K562 (cell line): ENCODE data around the gene CPPED1. TPM values are rescaled to one million over a fixed set of nuclear protein-coding genes. Genes with fewer than 3 reads are reported as not detected.
A peak's percentile ranks its signal among the peaks of the same experiment; 100 is the strongest.

Source experiments
- ATAC-seq: fragments of 200-7000 bp; cut with Tn5 transposase; 3 replicates; pipeline ENCODE4 v1.9.1; 2020; ENCODE audit warnings: moderate library complexity
- BruUV-seq: library from RNA; stranded (reverse); fragments of 400-500 nt; replicated peaks from 2 replicates; lab custom pipeline; 2021; lab: Mats Ljungman, UMichigan
- CTCF ChIA-PET: fragments of 300-600 bp; formaldehyde crosslinking; extraction: SDS; loops from one replicate; lab custom pipeline; 2021; ENCODE audit warnings: low intra/inter-chr PET ratio; lab: Yijun Ruan, JAX
- POLR2A ChIA-PET: fragments of 300-600, 350-650 bp; sonication (Branson Sonifier 250); formaldehyde crosslinking; extraction: SDS; loops from one replicate; lab custom pipeline; 2021; ENCODE audit warnings: antibody characterized with exemption, inconsistent platforms; lab: Yijun Ruan, JAX
- DNase-seq, 4 experiments: peaks; one replicate each; pipeline versions ENCODE4 v3.0.0 to v3.0.0-alpha.2; 2011 to 2018; ENCODE audit warnings: low spot score in 3 of 4, mixed read lengths in 3 of 4; ENCODE audit errors: extremely low read depth in 1 of 4
- FAIRE-seq: peaks from 2 replicates; lab custom pipeline; 2011; peaks lifted over from hg19 to GRCh38; lab: Jason Lieb, UNC
- H2AFZ ChIP-seq: 2 replicates; pipeline ENCODE4 v1.6.0; 2011; ENCODE audit warnings: low read depth, low read length, control low read depth, inconsistent platforms
- H3K27ac ChIP-seq: fragments of 200-600 bp; 3 replicates; pipeline ENCODE4 v1.8.0; 2011; ENCODE audit warnings: low read depth, mild to moderate bottlenecking, control low read depth, inconsistent platforms, low read length, moderate library complexity, mixed read lengths; ENCODE audit errors: extremely low read depth
- H3K27me3 ChIP-seq, 2 experiments: fragments of 300-600 bp in 1 of 2; 2 replicates in 1 of 2; 3 replicates in 1 of 2; pipeline versions ENCODE4 v1.6.0 to v1.8.0; 2011; ENCODE audit warnings: inconsistent platforms in 2 of 2, low read length in 2 of 2, mild to moderate bottlenecking in 1 of 2, mixed read lengths in 1 of 2, moderate library complexity in 1 of 2; ENCODE audit not compliant: control insufficient read depth in 2 of 2, insufficient read depth in 2 of 2
- H3K36me3 ChIP-seq: fragments of 300-600 bp; 3 replicates; pipeline ENCODE4 v1.8.0; 2011; ENCODE audit warnings: mild to moderate bottlenecking, low read length, inconsistent platforms; ENCODE audit not compliant: control insufficient read depth, insufficient read depth
- H3K4me1 ChIP-seq, 2 experiments: fragments of 200-600 bp in 1 of 2; replicated peaks in 1 of 2; 2 replicates in 1 of 2; 3 replicates in 1 of 2; pipeline versions ENCODE4 v1.5.1 to v1.8.0; 2011; ENCODE audit warnings: inconsistent platforms in 2 of 2, low read length in 2 of 2, mild to moderate bottlenecking in 1 of 2, mixed read lengths in 1 of 2, moderate library complexity in 1 of 2; ENCODE audit not compliant: control insufficient read depth in 2 of 2, insufficient read depth in 2 of 2
- H3K4me2 ChIP-seq: 2 replicates; pipeline ENCODE4 v1.6.1; 2011; ENCODE audit warnings: low read length, control low read depth, inconsistent platforms, mixed read lengths; ENCODE audit not compliant: insufficient read depth
- H3K4me3 ChIP-seq: fragments of 200-600 bp; sonication (generic), shearing (Covaris generic); 2 replicates; pipeline ENCODE4 v1.5.1; 2016; ENCODE audit warnings: control low read depth, inconsistent platforms
- H3K79me2 ChIP-seq: fragments of 200-600 bp; 3 replicates; pipeline ENCODE4 v1.8.0; 2011; ENCODE audit warnings: low read length, inconsistent platforms; ENCODE audit not compliant: control insufficient read depth, insufficient read depth
- H3K9ac ChIP-seq, 2 experiments: 2 replicates each; pipeline versions ENCODE4 v1.6.0 to v1.6.1; 2011; ENCODE audit warnings: low read depth in 2 of 2, low read length in 2 of 2, control low read depth in 1 of 2, inconsistent platforms in 1 of 2, mild to moderate bottlenecking in 1 of 2, mixed read lengths in 1 of 2; ENCODE audit not compliant: insufficient read depth in 1 of 2
- H3K9me1 ChIP-seq: one replicate; pipeline ENCODE4 v1.6.0; 2011; ENCODE audit warnings: inconsistent platforms, mild to moderate bottlenecking, low read length, moderate library complexity; ENCODE audit not compliant: control insufficient read depth, insufficient read depth
- H3K9me3 ChIP-seq: replicated peaks from 2 replicates; pipeline ENCODE4 v1.5.1; 2011; ENCODE audit warnings: low read depth, low read length, inconsistent platforms; ENCODE audit not compliant: control insufficient read depth, insufficient read depth
- H4K20me1 ChIP-seq: replicated peaks from 2 replicates; pipeline ENCODE4 v1.6.1; 2011; ENCODE audit warnings: low read length, inconsistent platforms, mixed read lengths; ENCODE audit not compliant: control insufficient read depth, insufficient read depth
- ADNP ChIP-seq: fragments of 200-800 bp; sonication (Bioruptor generic); IDR thresholded peaks from 2 replicates; pipeline ENCODE4 v1.6.1; 2016; ENCODE audit warnings: missing genetic modification characterization, missing compliant biosample characterization
- BCOR ChIP-seq: fragments of 450-650 bp; IDR thresholded peaks from 2 replicates; pipeline ENCODE4 v1.6.1; 2016
- CBX5 ChIP-seq: IDR thresholded peaks from 2 replicates; pipeline ENCODE4 v1.6.1; 2014; ENCODE audit warnings: low read depth, borderline replicate concordance
- JUNB ChIP-seq: fragments of 450-650 bp; formaldehyde crosslinking; conservative IDR thresholded peaks from 2 replicates; pipeline ENCODE4 v1.4.0; 2020; ENCODE audit warnings: mild to moderate bottlenecking
- MIER1 ChIP-seq: fragments of 450-650 bp; IDR thresholded peaks from 2 replicates; pipeline ENCODE4 v1.6.1; 2016; ENCODE audit warnings: antibody characterized with exemption, mild to moderate bottlenecking, low read depth
- MXI1 ChIP-seq: IDR thresholded peaks from 2 replicates; pipeline ENCODE4 v1.6.1; 2011; ENCODE audit warnings: low read depth, mild to moderate bottlenecking, improper control_type of control experiment, low read length
- NR2C2 ChIP-seq, 2 experiments: fragments of 200-800 bp in 1 of 2; sonication (Bioruptor generic) in 1 of 2; sonication (generic) in 1 of 2; formaldehyde crosslinking in 1 of 2; IDR thresholded peaks; 2 replicates each; pipeline versions ENCODE4 v1.6.1 to v1.8.0; 2016 to 2022; ENCODE audit warnings: mild to moderate bottlenecking in 1 of 2, missing compliant biosample characterization in 1 of 2, missing genetic modification characterization in 1 of 2, missing genetic modification reagents in 1 of 2
- POLR2AphosphoS2 ChIP-seq: IDR thresholded peaks from 2 replicates; pipeline ENCODE4 v1.6.1; 2012; ENCODE audit warnings: low read length, improper control_type of control experiment
- RBM25 ChIP-seq: fragments of 200-400 bp; formaldehyde crosslinking; IDR thresholded peaks from 2 replicates; pipeline ENCODE4 v1.6.1; 2018; ENCODE audit warnings: low read length, low read depth, moderate library complexity; ENCODE audit not compliant: severe bottlenecking
- TCF15 ChIP-seq: fragments of 250-450 bp; sonication (Bioruptor Pico); IDR thresholded peaks from 2 replicates; pipeline ENCODE4 v1.8.0; 2022; ENCODE audit warnings: moderate library complexity, mild to moderate bottlenecking, inconsistent platforms
- THAP7 ChIP-seq: fragments of 250-450 bp; sonication (Bioruptor Pico); IDR thresholded peaks from 2 replicates; pipeline ENCODE4 v1.5.0; 2021
- ZNF143 ChIP-seq: sonication (generic); formaldehyde crosslinking; IDR thresholded peaks from 2 replicates; pipeline ENCODE4 v1.9.0; 2022; ENCODE audit warnings: mild to moderate bottlenecking, missing genetic modification reagents
- WGBS: fragments of 100-300 bp; shearing (Covaris generic); methylation state at CpG from one replicate; pipeline ENCODE4 v1.1.6; 2016; ENCODE audit warnings: low coverage, mixed read lengths; ENCODE audit not compliant: insufficient coverage; ENCODE audit errors: missing lambda C conversion rate; 5-methylcytosine and 5-hydroxymethylcytosine counted together
- in situ Hi-C: fragments of 300-500 bp; cut with MboI; formaldehyde crosslinking; loops from 4 replicates; pipeline ENCODE4 v1.15.0; 2018; ENCODE audit warnings: inconsistent platforms, mixed read lengths
- intact Hi-C: fragments of 100-400 bp; cut with micrococcal nuclease; formaldehyde crosslinking; loops from 2 replicates; pipeline ENCODE4 v1.14.2; 2022
- polyA plus RNA-seq, 8 experiments: library from polyadenylated mRNA; depleted of rRNA in 4 of 8; stranded (reverse) in 5 of 8; unstranded in 3 of 8; fragments of >200 nt; fragmentation: Nextera tagmentation in 2 of 8; fragmentation: Illumina TruSeq in 1 of 8; extraction: Ambion mirVana in 2 of 8; extraction: Trizol in 1 of 8; gene quantifications; 2 replicates each; pipeline versions ENCODE4 v1.2.1 to v1.2.3, GENCODE V29; 2011 to 2014; ENCODE audit warnings: inconsistent platforms in 1 of 8, missing spikeins in 1 of 8
- total RNA-seq, 7 experiments: library from RNA; depleted of rRNA in 6 of 7; stranded (reverse); fragments of >200 nt in 6 of 7; fragmentation: Illumina TruSeq in 2 of 7; extraction: Trizol in 2 of 7; gene quantifications; 2 replicates each; pipeline versions ENCODE4 v1.2.1 to v1.2.3, GENCODE V29; 2011 to 2021; ENCODE audit warnings: low replicate concordance in 1 of 7

The CPPED1 gene
- total and polyA plus RNA-seq, 9 of the 15 experiments (the other 6 are each of a cell fraction or from before 2014, with no cell fraction given) = 7.5 to 25.7 (median 16.9) TPM

- in situ Hi-C loops (no loop called here), intact Hi-C loops (no loop called here)
- no peak overlapping the region for H2AFZ ChIP-seq
- DNase-seq (no peak), FAIRE-seq (no peak), ATAC-seq (no peak)
- no peak overlapping the region for H3K9ac ChIP-seq
- H3K79me2 ChIP-seq = no peaks in the 10 kb centered on the region
- 0 out of 2 replicates have a peak, but pooled peaks have one; percentile 31 for TF ChIP-seq BCOR
- peak; percentile 75 for TF ChIP-seq RBM25
- TF ChIP-seq ZNF143 (CRISPR knock-in tag) = no peak
- 0 out of 2 replicates have a peak, but pooled peaks have one; percentile 20 for TF ChIP-seq ADNP
- no TSS peak for BruUV-seq
- no peak overlapping the region for H3K4me3 ChIP-seq
- H3K9me3 ChIP-seq = no peaks in the 10 kb centered on the region
- H3K4me1 ChIP-seq = peaks cover 0 to 11% of the 10 kb centered on the region in 2 experiments; a peak in 3 of 5 replicates
- ChIA-PET POLR2A (no interaction called here), CTCF (no interaction called here)
- no peaks in the 10 kb centered on the region for H3K36me3 ChIP-seq
- 68% methylated on average over 5 of the region's 5 CpGs for WGBS
- no peak overlapping the region for H3K4me2 ChIP-seq
- H3K9me1 ChIP-seq = no peaks in the 10 kb centered on the region
- no peak overlapping the region for H3K27ac ChIP-seq
- 0 out of 2 replicates have a peak, but pooled peaks cover 3% of the 10 kb centered on the region for H4K20me1 ChIP-seq
- H3K27me3 ChIP-seq = no peaks in the 10 kb centered on the region
Observed at GRCh38 chr16:12674524-12674923, 129.2 kb downstream of the CPPED1 start.

GRCh38 chr16:12674071-12674470 is 129.6 kb downstream of the CPPED1 start:
- Histone ChIP-seq H3K4me1 (peaks cover 0 to 11% of the 10 kb centered on the region in 2 experiments; a peak in 3 of 5 replicates), H3K27me3 (no peaks in the 10 kb centered on the region), H3K36me3 (no peaks in the 10 kb centered on the region), H3K4me2 (no peak overlapping the region), H3K9ac (no peak overlapping the region), H3K79me2 (no peaks in the 10 kb centered on the region), H3K9me1 (no peaks in the 10 kb centered on the region), H2AFZ (no peak overlapping the region), H3K9me3 (no peaks in the 10 kb centered on the region), H4K20me1 (0 out of 2 replicates have a peak, but pooled peaks cover 3% of the 10 kb centered on the region), H3K27ac (no peak overlapping the region), H3K4me3 (no peak overlapping the region)
- FAIRE-seq = no peak
- no TSS peak for BruUV-seq
- TF ChIP-seq POLR2AphosphoS2 = no peak
- no peak for TF ChIP-seq THAP7 (CRISPR knock-in tag)
- TF ChIP-seq MIER1 = no peak
- no peak for TF ChIP-seq JUNB (CRISPR knock-in tag)
- TF ChIP-seq NR2C2 (CRISPR knock-in tag; IDR thresholded peaks at IDR 0.05) = no peak
- no peak for TF ChIP-seq NR2C2 (tag; IDR thresholded peaks at IDR 0.05)
- TF ChIP-seq CBX5 = no peak
- no peak for TF ChIP-seq TCF15 (CRISPR knock-in tag)
- no peak for TF ChIP-seq MXI1
- ChIA-PET POLR2A (interaction anchor here (0.6 kb wide), 1 partner anchor 42 kb away, joined by 4 read pairs; no protein-coding TSS in a partner anchor), CTCF (no interaction called here)
- ATAC-seq = no peak
- DNase-seq = no peak
- 72% methylated on average over 6 of the region's 6 CpGs for WGBS
- in situ Hi-C loops (no loop called here), intact Hi-C loops (no loop called here)
